HL-60 (cell line): ENCODE measurements around the gene PMEPA1.

Experiments
- DNase-seq, 2 experiments: peaks; one replicate each; pipeline ENCODE4 v3.0.0-alpha.2; 2010 to 2020; ENCODE audit warnings: low read depth in 1 of 2, low spot score in 1 of 2
- H3K27ac ChIP-seq: fragments of 250-450 bp; sonication (Bioruptor Pico); replicated peaks from 2 replicates; pipeline ENCODE4 v1.5.1; 2020; ENCODE audit warnings: mild to moderate bottlenecking, moderate library complexity
- H3K27me3 ChIP-seq: fragments of 250-450 bp; sonication (Bioruptor Pico); 2 replicates; pipeline ENCODE4 v1.5.1; 2021; ENCODE audit warnings: mild to moderate bottlenecking, moderate library complexity; ENCODE audit not compliant: insufficient read depth, poor library complexity, severe bottlenecking
- H3K4me3 ChIP-seq: replicated peaks from 2 replicates; pipeline ENCODE4 v1.5.1; 2011; ENCODE audit warnings: mild to moderate bottlenecking, control low read depth, low read length; ENCODE audit not compliant: insufficient read depth
- CTCF ChIP-seq: IDR thresholded peaks from one replicate; pipeline ENCODE4 v1.5.1; 2011; ENCODE audit warnings: low read length, control low read depth, inconsistent platforms; ENCODE audit not compliant: insufficient read depth
- GABPA ChIP-seq: IDR thresholded peaks from 2 replicates; pipeline ENCODE4 v1.6.1; 2012; ENCODE audit warnings: low read depth
- POLR2AphosphoS5 ChIP-seq: IDR thresholded peaks from 2 replicates; pipeline ENCODE4 v1.6.1; 2012; ENCODE audit warnings: low read depth
- REST ChIP-seq: IDR thresholded peaks from 2 replicates; pipeline ENCODE4 v1.6.1; 2012; ENCODE audit warnings: low read depth; ENCODE audit not compliant: insufficient replicate concordance
- SPI1 ChIP-seq: IDR thresholded peaks from 2 replicates; pipeline ENCODE4 v1.6.1; 2012; ENCODE audit warnings: low read depth, mild to moderate bottlenecking, borderline replicate concordance

The PMEPA1 gene

GRCh38 chr20:57708694-57709673 is 831 bp downstream of the PMEPA1 start:
- peaks cover 48% of the 10 kb centered on the region for H3K27me3 ChIP-seq
- no peak overlapping the region for H3K27ac ChIP-seq
- no peak for DNase-seq
- TF ChIP-seq CTCF: no peak
- no peak for TF ChIP-seq REST
- TF ChIP-seq POLR2AphosphoS5: no peak
- TF ChIP-seq SPI1: no peak
- TF ChIP-seq GABPA: no peak
- no peak overlapping the region for H3K4me3 ChIP-seq

- H3K27ac ChIP-seq: no peak overlapping the region
- H3K27me3 ChIP-seq: peaks cover 48% of the 10 kb centered on the region
- no peak for TF ChIP-seq CTCF
- TF ChIP-seq SPI1: no peak
- TF ChIP-seq POLR2AphosphoS5: no peak
- TF ChIP-seq GABPA: no peak
- TF ChIP-seq REST: no peak
- no peak for DNase-seq
- no peak overlapping the region for H3K4me3 ChIP-seq
Observed at GRCh38 chr20:57707849-57708693, 1.7 kb downstream of the PMEPA1 start.

DNA sequence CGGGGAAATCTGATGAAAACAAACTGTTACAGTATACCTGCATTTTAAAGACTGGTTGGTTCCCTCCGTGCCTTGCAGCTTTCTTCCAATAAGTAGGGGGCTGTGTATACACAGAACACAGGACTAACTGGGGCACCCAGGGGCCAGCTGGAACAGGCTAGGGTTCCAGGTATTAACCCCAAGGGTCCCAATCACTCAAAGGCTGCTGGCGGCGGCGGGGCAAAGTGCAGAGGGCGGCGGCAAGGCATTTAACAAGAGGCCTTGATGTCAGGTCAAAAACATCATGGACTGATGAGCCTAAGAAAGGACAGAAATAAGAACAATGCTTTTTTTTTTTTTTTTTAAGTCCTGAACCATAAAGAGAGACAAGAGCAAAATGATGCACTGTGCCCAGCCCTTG is 2.5 kb downstream of the PMEPA1 start:
- no peak overlapping the region for H3K4me3 ChIP-seq
- TF ChIP-seq REST (no peak), POLR2AphosphoS5 (no peak), CTCF (no peak), GABPA (no peak), SPI1 (no peak)

More for the DNA sequence above, 2.5 kb downstream of the PMEPA1 start:
- DNase-seq: no peak
- peaks cover 48% of the 10 kb centered on the region for H3K27me3 ChIP-seq
- H3K27ac ChIP-seq: no peak overlapping the region
